Epidermal melanocyte (primary cell): Measurements from ENCODE around the gene PRSS12.

Experiments used
- DNase-seq: peaks from one replicate; pipeline ENCODE4 v3.0.0; 2011; ENCODE audit warnings: low spot score; ENCODE audit not compliant: insufficient read length

The PRSS12 gene

GRCh38 chr4:118357601-118358000, 4.8 kb upstream of the PRSS12 start:
- DNase-seq, result no peak

- DNase-seq, result no peak
Observed at GRCh38 chr4:118356731-118357130, 3.9 kb upstream of the PRSS12 start.

- no peak for DNase-seq
Observed at GRCh38 chr4:118356111-118356510, 3.3 kb upstream of the PRSS12 start.

GRCh38 chr4:118354913-118355312, 2.1 kb upstream of the PRSS12 start:
- DNase-seq, result no peak

GRCh38 chr4:118353534-118354030, 779 bp upstream of the PRSS12 start:
- no peak for DNase-seq

GRCh38 chr4:118351851-118352827, 664 bp downstream of the PRSS12 start:
- no peak for DNase-seq

- DNase-seq, result no peak
Observed at GRCh38 chr4:118350961-118351360, 1.8 kb downstream of the PRSS12 start.

GRCh38 chr4:118348886-118349285, 3.9 kb downstream of the PRSS12 start:
- DNase-seq, result no peak

- DNase-seq, result no peak
Observed at GRCh38 chr4:118346495-118346894, 6.3 kb downstream of the PRSS12 start.

- DNase-seq, result no peak
Observed at GRCh38 chr4:118345813-118346212, 7.0 kb downstream of the PRSS12 start.

- no peak for DNase-seq
Observed at GRCh38 chr4:118344801-118345200, 8.0 kb downstream of the PRSS12 start.

GRCh38 chr4:118343501-118343900, 9.3 kb downstream of the PRSS12 start:
- DNase-seq, result no peak

GRCh38 chr4:118340109-118340508, 12.7 kb downstream of the PRSS12 start:
- DNase-seq, result no peak

GRCh38 chr4:118338981-118339765, 13.6 kb downstream of the PRSS12 start:
- no peak for DNase-seq

GRCh38 chr4:118338518-118338917, 14.3 kb downstream of the PRSS12 start:
- DNase-seq, result no peak

GRCh38 chr4:118337954-118338353, 14.8 kb downstream of the PRSS12 start:
- no peak for DNase-seq

GRCh38 chr4:118335774-118336173, 17.0 kb downstream of the PRSS12 start:
- DNase-seq, result no peak

- no peak for DNase-seq
Observed at GRCh38 chr4:118335324-118335723, 17.5 kb downstream of the PRSS12 start.

GRCh38 chr4:118331352-118331751, 21.5 kb downstream of the PRSS12 start:
- DNase-seq, result no peak

- DNase-seq, result no peak
Observed at GRCh38 chr4:118329849-118330248, 23.0 kb downstream of the PRSS12 start.

- no peak for DNase-seq
Observed at GRCh38 chr4:118327554-118328241, 25.1 kb downstream of the PRSS12 start.

- DNase-seq, result no peak
Observed at GRCh38 chr4:118326585-118326984, 26.2 kb downstream of the PRSS12 start.
